GM21723 (cell line): ENCODE measurements around the gene HOXA2.

ENCODE experiments used
- ATAC-seq: cut with Tn5 transposase; IDR thresholded peaks from one replicate; pipeline ENCODE4 v1.9.1; 2021; ENCODE audit warnings: mild to moderate bottlenecking, moderate library complexity; ENCODE audit not compliant: unreplicated experiment

The HOXA2 gene

GRCh38 chr7:27112955-27113949 lies 10.8 kb upstream of the HOXA2 start:
- no peak for ATAC-seq

GRCh38 chr7:27112361-27112760 lies 9.9 kb upstream of the HOXA2 start:
- ATAC-seq, result no peak

- no peak for ATAC-seq
Observed at GRCh38 chr7:27111751-27112277, 9.3 kb upstream of the HOXA2 start.

- no peak for ATAC-seq
Observed at GRCh38 chr7:27111042-27111750, 8.7 kb upstream of the HOXA2 start.

GRCh38 chr7:27110186-27111031 lies 7.9 kb upstream of the HOXA2 start:
- no peak for ATAC-seq

- ATAC-seq, result no peak
Observed at GRCh38 chr7:27109466-27110185, 7.1 kb upstream of the HOXA2 start.

GRCh38 chr7:27108390-27109127 lies 6.1 kb upstream of the HOXA2 start:
- ATAC-seq, result no peak

GRCh38 chr7:27107391-27108381 lies 5.2 kb upstream of the HOXA2 start:
- ATAC-seq, result no peak

GRCh38 chr7:27106901-27107240 lies 4.4 kb upstream of the HOXA2 start:
- ATAC-seq, result no peak

GRCh38 chr7:27106181-27106900 lies 3.9 kb upstream of the HOXA2 start:
- ATAC-seq, result no peak

- ATAC-seq, result no peak
Observed at GRCh38 chr7:27105301-27106031, 3.0 kb upstream of the HOXA2 start.

GRCh38 chr7:27104341-27105058 lies 2.0 kb upstream of the HOXA2 start:
- ATAC-seq, result no peak

GRCh38 chr7:27103489-27104226 lies 1.2 kb upstream of the HOXA2 start:
- ATAC-seq, result no peak

- no peak for ATAC-seq
Observed at GRCh38 chr7:27101957-27102580, 414 bp downstream of the HOXA2 start.
